GM18502 (cell line): ENCODE data around the gene CTBS.
"Not testable (repeated sequence)": the region's sequence is repeated elsewhere in the genome, so short reads cannot be mapped to it uniquely, and the experiment has no call there.

Experiments used
- ATAC-seq: cut with Tn5 transposase; IDR thresholded peaks from one replicate; pipeline ENCODE4 v1.9.1; 2021; ENCODE audit warnings: mild to moderate bottlenecking; ENCODE audit not compliant: unreplicated experiment, poor library complexity

CTBS gene

GRCh38 chr1:84573967-84574842, at the start of gene CTBS:
Gene CTBS (minus strand): TSS chr1:84574440. CDS start chr1:84574415, 25 bp downstream.
- peak; percentile 87 for ATAC-seq

- ATAC-seq = no peak
These were observed 47.3 kb upstream of the CTBS start for GRCh38 chr1:84621553-84621952.

GRCh38 chr1:84620720-84621313, 46.6 kb upstream of the CTBS start:
- peak; percentile 96 for ATAC-seq

GRCh38 chr1:84619383-84620102, 45.3 kb upstream of the CTBS start:
- no peak for ATAC-seq

GRCh38 chr1:84617349-84617748, 43.1 kb upstream of the CTBS start:
- ATAC-seq = no peak

- ATAC-seq = no peak
These were observed 41.5 kb upstream of the CTBS start for GRCh38 chr1:84615790-84616189.

GRCh38 chr1:84613887-84614286, 39.6 kb upstream of the CTBS start:
- no peak for ATAC-seq

GRCh38 chr1:84613026-84613425, 38.8 kb upstream of the CTBS start:
- ATAC-seq = no peak

GRCh38 chr1:84611796-84612195, 37.6 kb upstream of the CTBS start:
- ATAC-seq = peak; percentile 56

GRCh38 chr1:84611091-84611490, 36.9 kb upstream of the CTBS start:
- no peak for ATAC-seq

- ATAC-seq = no peak
These were observed 32.7 kb upstream of the CTBS start for GRCh38 chr1:84606977-84607376.

GRCh38 chr1:84605157-84605556, 30.9 kb upstream of the CTBS start:
- no peak for ATAC-seq

GRCh38 chr1:84603941-84604830, 29.9 kb upstream of the CTBS start:
- ATAC-seq = no peak

GRCh38 chr1:84603223-84603622, 29.0 kb upstream of the CTBS start:
- no peak for ATAC-seq

GRCh38 chr1:84600796-84601195, 26.6 kb upstream of the CTBS start:
- no peak for ATAC-seq

- peak; percentile 86 for ATAC-seq
These were observed 24.9 kb upstream of the CTBS start for GRCh38 chr1:84598846-84599741.

- no peak for ATAC-seq
These were observed 24.2 kb upstream of the CTBS start for GRCh38 chr1:84598418-84598817.

- ATAC-seq = no peak
These were observed 22.8 kb upstream of the CTBS start for GRCh38 chr1:84597011-84597410.

- ATAC-seq = not testable (repeated sequence)
These were observed 20.7 kb upstream of the CTBS start for GRCh38 chr1:84594959-84595358.
